Smooth muscle cell of bladder (primary cell): Measurements from ENCODE around the gene DCTN3. TPM values are rescaled to one million over a fixed set of nuclear protein-coding genes. Genes with fewer than 3 reads are reported as not detected.

Experiments
- total RNA-seq: library from RNA; depleted of rRNA; stranded (reverse); fragments of >200 nt; gene quantifications from 2 replicates; pipeline ENCODE4 v1.2.3, GENCODE V29; 2014

DCTN3 gene
- 105 and 113 TPM in 2 replicates for total RNA-seq

DNA sequence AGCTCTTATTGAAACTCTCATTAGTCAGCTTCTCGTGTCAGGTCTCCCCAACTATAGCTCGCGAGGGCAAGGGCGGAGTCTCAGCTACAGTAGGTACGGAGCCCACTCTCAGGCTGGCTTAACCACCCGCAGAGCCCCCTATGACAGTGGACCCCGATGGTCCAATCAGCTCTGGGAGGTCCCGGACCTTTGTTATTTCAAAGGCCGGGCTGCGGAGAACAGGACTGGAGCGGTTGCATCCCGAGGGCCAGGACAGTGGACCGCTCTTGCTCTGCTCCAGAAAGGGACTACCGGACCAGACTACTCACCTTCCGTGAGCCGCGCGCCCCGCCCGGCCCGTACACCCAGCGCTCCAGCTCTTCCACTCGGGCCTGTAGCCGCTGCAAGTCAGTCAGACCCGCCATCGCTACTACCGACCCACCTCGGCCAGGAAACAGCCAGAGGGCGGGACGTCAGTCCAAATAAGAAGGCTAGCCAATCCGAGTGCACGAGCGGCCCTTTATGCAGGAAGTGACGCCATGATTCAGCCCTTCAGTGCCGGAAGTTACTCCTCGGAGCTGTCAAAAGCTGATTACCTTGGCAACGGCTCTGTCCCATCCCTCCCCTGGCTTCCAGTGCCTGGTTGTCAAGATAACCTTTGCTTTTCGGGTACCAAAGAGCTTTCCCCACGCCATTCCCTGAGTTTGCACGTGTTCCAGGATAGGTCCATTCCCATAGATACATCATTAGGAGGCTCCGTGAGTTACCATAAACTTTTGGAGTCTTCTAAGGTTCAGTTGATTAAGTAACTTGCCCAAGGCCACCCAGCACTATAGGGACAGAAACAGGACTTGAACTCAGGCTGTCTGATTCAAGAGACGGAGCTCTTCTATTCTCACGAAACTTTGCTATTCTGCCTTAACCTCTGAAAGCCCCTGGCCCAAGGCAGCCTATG is at the start of gene DCTN3:
Gene DCTN3 (minus strand): TSS at position 435 of the 934 bp plus-strand sequence. CDS start 31 bp downstream, at position 404.

DNA sequence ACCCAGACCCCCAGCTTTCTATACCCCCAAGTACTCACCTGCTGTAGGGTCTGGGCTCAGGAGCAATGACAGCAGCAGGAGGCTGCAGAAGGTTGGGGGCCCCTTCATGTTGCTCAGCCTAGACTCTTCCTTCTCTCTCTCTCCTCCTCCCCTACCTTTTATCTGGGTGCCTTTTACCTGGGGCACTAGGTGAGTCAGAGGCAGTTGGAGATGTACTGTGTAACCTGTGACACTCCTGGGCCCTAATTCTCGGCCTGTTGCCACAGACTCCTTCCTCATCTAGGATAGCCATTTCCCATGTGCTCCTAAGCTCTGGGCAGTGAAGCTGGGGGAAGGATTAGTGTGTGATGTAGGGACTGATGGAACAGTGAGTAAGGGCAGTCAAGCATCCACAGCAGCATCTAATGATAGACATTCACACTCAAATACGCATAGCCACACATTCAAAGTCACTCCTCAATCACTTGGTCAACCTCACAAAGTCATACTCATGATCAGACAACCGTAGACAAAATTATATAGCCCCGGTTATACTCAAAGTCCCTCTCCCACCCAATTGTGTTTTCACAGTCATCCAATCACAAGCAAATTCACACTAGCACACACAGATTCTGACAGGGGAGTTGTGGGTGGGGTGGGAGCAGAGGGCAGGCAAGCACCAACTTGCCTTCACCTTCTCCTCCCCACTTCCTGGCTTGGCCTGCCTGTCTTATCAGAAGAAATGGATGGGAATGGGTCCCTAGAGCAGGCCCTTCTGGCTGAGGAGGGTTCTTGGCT is 42.4 kb upstream of the DCTN3 start, which contains the start of gene CCL27:
Gene CCL27 (minus strand): TSS at position 132 of the 777 bp plus-strand sequence. CDS start 24 bp downstream, at position 108.

DNA sequence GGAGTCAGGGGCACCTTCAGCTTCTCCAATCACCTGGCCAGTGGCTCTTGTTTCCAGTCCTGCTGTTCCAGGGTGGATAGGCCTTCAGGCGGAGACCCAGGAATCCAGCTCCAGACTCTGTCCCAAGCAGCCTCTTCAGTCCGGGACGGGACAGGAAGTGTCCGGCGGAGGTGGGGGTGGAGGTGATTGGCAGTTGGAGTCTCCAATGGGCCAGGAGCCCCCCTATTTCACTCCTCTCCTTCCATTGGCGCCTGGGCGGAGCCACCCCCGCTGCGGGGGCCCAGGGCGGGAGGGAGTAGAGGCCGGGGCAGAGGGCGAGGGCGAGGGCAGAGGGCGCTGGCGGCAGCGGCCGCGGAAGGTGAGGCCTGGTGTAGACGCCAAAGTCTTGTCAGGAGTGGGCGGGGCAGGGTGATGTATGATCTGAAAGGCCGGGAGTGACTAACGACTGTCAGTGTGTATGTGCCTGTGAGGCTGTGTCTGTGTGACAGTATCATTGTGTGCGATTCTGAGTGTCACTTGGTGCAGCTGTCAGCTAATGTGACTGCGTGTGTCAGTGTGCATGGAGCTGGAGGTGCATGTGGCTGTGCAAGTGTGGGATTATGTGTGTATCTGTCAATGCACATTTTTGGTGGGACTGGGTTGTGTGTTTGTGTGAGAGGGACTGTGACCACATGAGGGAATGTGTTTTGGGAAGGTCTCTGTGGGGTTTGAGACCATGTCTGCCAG is 31.7 kb upstream of the DCTN3 start, which contains the start of gene IL11RA:
Gene IL11RA (plus strand): TSS at position 310 of the 726 bp plus-strand sequence. CDS start 3,033 bp downstream, outside the sequence.

DNA sequence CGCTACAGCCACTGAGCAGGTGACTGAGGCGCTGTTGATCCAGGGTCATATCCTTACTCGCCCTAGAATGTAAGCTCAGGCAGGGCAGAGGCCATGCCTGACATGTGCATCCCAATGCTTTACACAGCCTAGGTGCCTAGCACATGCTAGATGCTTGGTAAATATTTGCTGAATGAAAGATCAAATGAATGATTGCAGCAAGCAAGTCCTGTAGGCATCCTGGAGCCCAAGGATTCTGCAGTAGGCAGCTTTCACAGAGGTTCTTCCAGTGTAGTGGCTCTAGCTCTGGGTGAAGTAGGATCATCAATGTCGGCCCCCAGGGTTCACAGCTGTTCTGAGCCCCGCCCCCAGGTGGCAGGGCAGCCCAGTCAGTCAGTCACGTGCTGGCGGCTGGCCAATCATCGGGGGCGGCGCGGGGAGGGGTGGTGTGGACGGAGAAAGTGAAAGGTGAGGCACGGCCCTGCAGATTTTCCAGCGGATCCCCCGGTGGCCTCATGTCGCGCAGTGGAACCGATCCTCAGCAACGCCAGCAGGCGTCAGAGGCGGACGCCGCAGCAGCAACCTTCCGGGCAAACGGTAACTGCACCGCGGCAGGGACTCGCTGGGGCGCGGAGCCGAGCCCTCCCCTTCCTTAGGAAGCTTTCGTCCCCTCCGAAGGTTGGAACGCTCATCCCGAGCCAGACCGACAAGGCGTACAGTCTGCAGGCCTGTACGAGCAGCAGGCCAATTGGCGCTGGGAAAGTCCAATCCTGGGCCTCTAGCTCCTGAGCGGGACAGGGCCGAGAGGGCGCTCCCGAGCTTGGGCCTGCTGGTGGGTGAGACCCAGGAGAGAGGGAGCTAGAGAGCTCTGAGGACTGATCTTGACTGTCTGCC is 26.2 kb upstream of the DCTN3 start, which contains the start of gene GALT:
Gene GALT (plus strand): TSS at position 465 of the 873 bp plus-strand sequence. CDS start 30 bp downstream, at position 495.

DNA sequence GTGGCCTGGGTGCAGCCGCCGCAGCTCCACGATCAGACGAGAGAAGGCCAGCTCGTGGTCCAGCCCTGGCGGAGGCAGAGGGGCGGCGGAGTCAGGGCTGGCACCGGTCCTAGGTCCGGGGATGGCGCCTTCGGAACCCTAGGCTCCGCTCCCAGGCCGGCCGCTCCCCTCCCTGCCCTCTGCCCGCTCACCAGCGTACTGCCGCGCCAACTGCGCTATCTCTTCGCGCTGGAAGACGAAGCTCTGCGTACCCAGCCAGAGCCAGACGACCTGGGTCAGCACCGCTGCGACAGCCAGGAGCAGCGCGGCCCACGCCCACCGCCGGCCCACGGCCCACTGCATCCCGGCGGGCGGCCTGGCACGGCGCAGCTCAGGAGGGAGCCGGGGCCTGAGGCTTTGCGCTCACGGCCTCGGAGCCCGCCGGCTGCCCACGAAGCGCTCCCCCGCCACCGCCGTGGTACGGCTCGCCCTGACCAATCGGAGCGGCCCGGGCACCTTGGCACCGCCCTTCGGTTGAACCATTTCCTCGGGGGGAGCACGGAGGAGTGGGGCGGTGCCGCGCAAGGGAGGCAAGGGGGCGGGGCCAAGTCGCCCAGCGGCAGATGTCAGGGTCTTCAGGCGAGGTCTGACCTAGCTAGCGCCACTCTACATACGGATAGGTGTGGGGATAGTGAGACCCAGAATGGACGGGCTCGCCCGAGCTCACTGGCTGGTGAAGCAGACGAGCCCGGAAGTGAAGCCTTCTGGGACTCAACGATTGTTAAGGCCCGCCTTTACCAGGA is 17.3 kb upstream of the DCTN3 start, which contains the start of gene SIGMAR1:
Gene SIGMAR1 (minus strand): TSS at position 432 of the 782 bp plus-strand sequence. CDS start 90 bp downstream, at position 342.

DNA sequence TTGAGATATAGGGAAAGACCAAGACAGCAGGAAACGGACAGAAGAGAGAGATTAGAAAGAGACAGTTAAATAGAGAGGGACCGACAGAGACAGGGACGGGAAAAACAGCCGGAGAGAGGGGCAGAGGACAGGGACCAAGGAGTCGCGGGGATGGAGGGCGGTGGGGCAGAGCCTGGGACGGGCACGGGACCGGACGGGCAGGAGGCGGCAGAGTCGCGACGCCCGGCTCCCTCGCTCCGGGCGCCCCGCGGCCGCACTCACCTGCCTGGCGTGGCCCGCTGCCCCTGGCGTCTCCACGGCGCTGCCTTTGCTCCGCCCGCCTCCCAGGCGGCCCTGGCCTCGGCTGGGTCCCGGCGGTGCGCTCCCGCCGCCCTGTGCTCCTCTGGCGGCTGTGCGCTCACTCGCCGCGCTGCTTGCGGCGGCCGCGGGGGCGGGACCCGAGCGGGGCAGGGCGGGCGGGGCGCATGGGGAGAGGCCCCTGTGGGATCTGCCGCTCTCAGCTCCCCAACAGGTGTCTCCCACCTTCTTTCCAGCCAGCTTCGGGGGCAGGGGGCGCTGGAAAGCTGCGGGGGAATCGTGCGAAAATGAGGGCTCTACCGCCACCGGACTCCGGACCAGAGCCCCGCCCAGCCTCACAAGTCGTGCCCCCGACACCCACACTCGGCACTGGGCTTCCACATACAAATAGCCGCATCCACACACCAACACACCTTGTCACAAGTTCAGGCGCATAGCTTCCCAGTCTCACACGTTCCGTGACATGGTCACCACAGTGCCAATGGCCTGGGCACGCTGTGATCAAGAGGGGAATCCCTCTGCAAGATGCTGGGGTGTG is 8.6 kb upstream of the DCTN3 start, which contains the start of gene ARID3C:
Gene ARID3C (minus strand): TSS at position 411 of the 835 bp plus-strand sequence. CDS start 1,052 bp downstream, outside the sequence.

DNA sequence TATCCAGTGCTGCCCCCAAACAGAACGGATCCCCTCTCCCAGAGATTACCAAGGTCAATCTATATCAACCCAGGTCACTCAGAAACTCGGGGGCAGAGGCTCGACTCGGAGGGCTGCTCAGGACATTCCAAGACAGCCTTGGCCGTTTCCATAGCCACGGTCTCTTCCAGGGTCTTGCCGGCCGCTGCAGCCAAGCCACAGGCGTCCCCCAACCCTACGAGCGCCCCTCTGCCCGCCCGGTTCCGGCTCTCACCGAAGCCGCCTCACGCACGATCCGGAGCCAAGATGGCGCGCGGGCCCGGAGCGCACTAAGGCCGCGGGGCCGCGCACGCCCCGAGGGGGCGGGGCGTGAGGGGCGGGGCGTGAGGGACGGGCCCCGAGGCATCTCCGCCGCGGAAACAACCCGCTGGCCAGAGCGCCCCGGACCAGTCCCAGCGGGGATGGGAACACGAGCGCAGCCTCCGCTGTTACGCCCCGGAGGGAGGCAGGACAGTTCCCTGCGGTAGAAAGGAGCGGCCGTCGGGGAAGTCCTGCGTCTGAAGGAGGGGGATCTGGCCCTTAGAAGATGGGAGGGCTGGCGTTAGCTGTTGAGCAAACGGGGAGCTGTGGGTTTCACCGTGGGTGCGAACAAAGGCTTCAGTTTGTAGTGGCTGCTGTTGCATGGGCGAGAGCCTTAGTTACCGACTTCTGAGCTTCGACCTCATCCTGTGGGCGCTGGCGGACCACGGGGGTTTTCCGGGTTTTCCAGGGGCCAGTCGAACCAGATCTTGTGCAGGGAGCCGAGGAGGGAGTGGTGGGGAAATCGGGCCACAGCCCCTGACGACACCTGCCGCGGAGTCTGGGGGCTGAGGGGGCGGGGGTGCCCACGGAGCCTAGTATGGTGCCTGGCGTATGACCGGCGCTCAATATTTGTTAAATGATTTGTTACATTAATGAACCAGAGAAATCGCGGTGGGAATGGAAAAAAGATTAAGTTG is 8.2 kb downstream of the DCTN3 start, which contains the start of gene RPP25L:
Gene RPP25L (minus strand): TSS at position 287 of the 977 bp plus-strand sequence. CDS start 801 bp downstream, outside the sequence.

DNA sequence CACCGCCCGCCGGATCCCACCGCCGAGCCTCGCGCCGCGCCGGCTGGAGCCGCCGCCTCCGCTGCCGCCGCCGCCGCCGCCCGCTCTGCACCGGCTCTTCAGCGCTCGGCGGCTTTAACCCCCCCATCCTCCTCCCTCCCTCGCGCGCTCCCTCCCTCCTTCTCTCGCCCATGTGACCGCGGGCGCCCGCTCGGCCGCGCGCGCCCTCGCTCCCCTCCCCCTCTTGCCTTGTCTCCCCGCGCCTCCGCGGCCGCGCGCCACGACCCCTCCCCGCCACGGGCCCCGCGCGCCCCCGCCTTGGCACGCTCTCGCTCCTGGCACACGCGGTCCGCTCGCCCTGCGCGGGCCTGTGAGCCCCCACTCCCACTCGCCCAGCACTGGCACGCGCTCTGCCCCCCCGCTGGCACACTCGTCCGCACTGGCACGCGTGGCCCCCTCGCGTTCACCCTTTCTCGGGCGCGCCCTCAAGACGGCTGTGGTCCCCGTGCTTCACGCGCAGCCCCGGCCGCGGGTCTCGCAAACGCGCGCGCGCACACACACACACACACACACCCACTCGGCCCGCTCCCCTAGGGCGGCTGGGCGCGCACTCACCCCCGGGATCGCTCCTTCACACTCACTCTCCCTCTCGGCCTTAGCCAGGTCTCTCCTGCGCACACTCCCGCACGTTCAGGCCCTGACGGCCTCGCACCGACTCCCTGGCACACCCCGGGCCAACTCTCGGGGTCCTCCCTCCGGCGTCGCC is 30.5 kb downstream of the DCTN3 start, which contains the start of gene CNTFR:
Gene CNTFR (minus strand): TSS at position 89 of the 745 bp plus-strand sequence. CDS start 20,743 bp downstream, outside the sequence.

Other genes with a start within 250 kb of the DCTN3 start
- 0.43 and 0.55 TPM in 2 replicates for gene MYORG, start 243.6 kb downstream of the DCTN3 start, total RNA-seq
- gene FAM219A, start 161.9 kb downstream of the DCTN3 start, total RNA-seq = 3.7 and 6.9 TPM in 2 replicates
- not detected in 2 replicates for gene DNAI1, start 161.7 kb downstream of the DCTN3 start, total RNA-seq
- not detected in 2 replicates for gene ENHO, start 97.5 kb downstream of the DCTN3 start, total RNA-seq
- under 0.01 TPM in 1 of 2 replicates, not detected in the other for gene CNTFR, start 30.8 kb downstream of the DCTN3 start, total RNA-seq
- gene RPP25L, start 8.4 kb downstream of the DCTN3 start, total RNA-seq = 24.8 and 25.9 TPM in 2 replicates
- gene ARID3C, start 8.6 kb upstream of the DCTN3 start, total RNA-seq = 0.09 and 0.14 TPM in 2 replicates
- 34.7 and 52.1 TPM in 2 replicates for gene SIGMAR1, start 17.3 kb upstream of the DCTN3 start, total RNA-seq
- 24.3 and 29.8 TPM in 2 replicates for gene GALT, start 26.2 kb upstream of the DCTN3 start, total RNA-seq
- 8.8 and 14.1 TPM in 2 replicates for gene IL11RA, start 31.7 kb upstream of the DCTN3 start, total RNA-seq
- gene CCL27, start 42.2 kb upstream of the DCTN3 start, total RNA-seq = not detected in 2 replicates
- not detected in 2 replicates for gene CCL19, start 70.8 kb upstream of the DCTN3 start, total RNA-seq
- not detected in 2 replicates for gene CCL21, start 89.6 kb upstream of the DCTN3 start, total RNA-seq